AG04450 (cell line): ENCODE data around the gene NDUFS1. TPM values are rescaled to one million over a fixed set of nuclear protein-coding genes. Genes with fewer than 3 reads are reported as not detected.

Experiments used
- CTCF ChIA-PET: fragments of 300-600, 350-600 bp; formaldehyde crosslinking; extraction: SDS; loops from one replicate; lab custom pipeline; 2022; ENCODE audit warnings: antibody characterized with exemption, inconsistent platforms; lab: Charles Lee
- POLR2A ChIA-PET: fragments of 350-600 bp; formaldehyde crosslinking; extraction: SDS; loops from one replicate; lab custom pipeline; 2021; ENCODE audit warnings: antibody characterized with exemption, inconsistent platforms; lab: Yijun Ruan, JAX
- DNase-seq: peaks from one replicate; pipeline ENCODE4 v3.0.0-alpha.2; 2011; ENCODE audit warnings: low read depth, low spot score
- H3K27ac ChIP-seq: one replicate; pipeline ENCODE4 v1.5.1; 2012; ENCODE audit warnings: low read depth, low read length, control low read depth
- H3K27me3 ChIP-seq: one replicate; pipeline ENCODE4 v1.6.0; 2012; ENCODE audit warnings: low read length; ENCODE audit not compliant: control insufficient read depth, insufficient read depth
- H3K4me3 ChIP-seq: 2 replicates; pipeline ENCODE4 v1.5.1; 2011; ENCODE audit warnings: mild to moderate bottlenecking, low read depth, low read length, control low read depth
- H3K9me3 ChIP-seq: 2 replicates; pipeline ENCODE4 v1.5.1; 2012; ENCODE audit warnings: low read length; ENCODE audit not compliant: control insufficient read depth, insufficient read depth
- polyA plus RNA-seq: library from polyadenylated mRNA; depleted of rRNA; stranded (reverse); fragments of >200 nt; gene quantifications from 2 replicates; pipeline ENCODE4 v1.2.3, GENCODE V29; 2011; rRNA removed
- small RNA-seq: library from RNA; depleted of rRNA; stranded (forward); fragments of <200 nt; gene quantifications from one replicate; pipeline ENCODE3, GENCODE V24; 2012; ENCODE audit warnings: low read depth; ENCODE audit not compliant: insufficient read length
- TF ChIP-seq, protein P1 (sequence below): IDR thresholded peaks from 2 replicates; pipeline ENCODE4 v1.5.1; 2011; ENCODE audit warnings: low read depth, low read length, control low read depth, inconsistent platforms

The NDUFS1 gene
- polyA plus RNA-seq, 1 experiment: 129 TPM

DNA sequence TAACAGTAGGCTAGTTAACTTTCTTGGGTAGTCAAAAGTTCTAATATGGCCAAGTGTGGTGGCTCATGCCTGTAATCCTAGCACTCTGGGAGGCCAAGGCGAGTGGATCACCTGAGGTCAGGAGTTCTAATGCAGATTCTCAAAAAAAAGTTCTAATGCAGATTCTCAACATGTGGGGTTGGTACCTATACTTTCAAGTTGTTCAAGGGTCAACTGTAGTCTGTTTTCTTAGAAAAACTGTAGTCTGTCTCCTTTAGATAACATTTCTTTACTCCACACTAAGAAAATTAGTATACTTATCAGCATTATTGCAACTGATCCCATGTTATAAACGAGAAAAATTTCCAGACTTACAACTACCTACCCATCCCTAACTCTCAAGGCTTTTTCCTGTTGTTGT lies 89.8 kb downstream of the NDUFS1 start:
- POLR2A ChIA-PET: no interaction called here
- H3K9me3 ChIP-seq: no peaks in the 10 kb centered on the region
- no peaks in the 10 kb centered on the region for H3K27me3 ChIP-seq
- CTCF ChIA-PET: interaction anchor here (0.6 kb wide), 1 partner anchor 9 kb away, joined by 3 read pairs; no protein-coding TSS in a partner anchor
- TF ChIP-seq, protein P1, sequence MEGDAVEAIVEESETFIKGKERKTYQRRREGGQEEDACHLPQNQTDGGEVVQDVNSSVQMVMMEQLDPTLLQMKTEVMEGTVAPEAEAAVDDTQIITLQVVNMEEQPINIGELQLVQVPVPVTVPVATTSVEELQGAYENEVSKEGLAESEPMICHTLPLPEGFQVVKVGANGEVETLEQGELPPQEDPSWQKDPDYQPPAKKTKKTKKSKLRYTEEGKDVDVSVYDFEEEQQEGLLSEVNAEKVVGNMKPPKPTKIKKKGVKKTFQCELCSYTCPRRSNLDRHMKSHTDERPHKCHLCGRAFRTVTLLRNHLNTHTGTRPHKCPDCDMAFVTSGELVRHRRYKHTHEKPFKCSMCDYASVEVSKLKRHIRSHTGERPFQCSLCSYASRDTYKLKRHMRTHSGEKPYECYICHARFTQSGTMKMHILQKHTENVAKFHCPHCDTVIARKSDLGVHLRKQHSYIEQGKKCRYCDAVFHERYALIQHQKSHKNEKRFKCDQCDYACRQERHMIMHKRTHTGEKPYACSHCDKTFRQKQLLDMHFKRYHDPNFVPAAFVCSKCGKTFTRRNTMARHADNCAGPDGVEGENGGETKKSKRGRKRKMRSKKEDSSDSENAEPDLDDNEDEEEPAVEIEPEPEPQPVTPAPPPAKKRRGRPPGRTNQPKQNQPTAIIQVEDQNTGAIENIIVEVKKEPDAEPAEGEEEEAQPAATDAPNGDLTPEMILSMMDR: no peak
- no peak overlapping the region for H3K27ac ChIP-seq
- DNase-seq: no peak
- H3K4me3 ChIP-seq: no peak overlapping the region

- CTCF ChIA-PET: no interaction called here
- Histone ChIP-seq H3K27ac (no peak overlapping the region), H3K4me3 (no peak overlapping the region), H3K27me3 (no peaks in the 10 kb centered on the region), H3K9me3 (no peaks in the 10 kb centered on the region)
- no peak for DNase-seq
- TF ChIP-seq, protein P1: no peak
- POLR2A ChIA-PET: no interaction called here
Observed at GRCh38 chr2:206068207-206068606, 91.0 kb downstream of the NDUFS1 start.

Small RNA genes within 50 kb of the gene (small RNA-seq; reads per million reads assigned to genes)
- not detected for gene RF00134
- not detected for gene RF02271
- not detected for gene SNORA41
- not detected for gene SNORD51

Other genes starting within 250 kb of the NDUFS1 start
- 3.4 and 3.9 TPM in 2 replicates for gene INO80D, start 73.3 kb downstream of the NDUFS1 start, polyA plus RNA-seq
- gene EEF1B2, start 451 bp upstream of the NDUFS1 start, polyA plus RNA-seq: 891 and 1,211 TPM in 2 replicates
- gene ZDBF2, start 115.2 kb upstream of the NDUFS1 start, polyA plus RNA-seq: 4.5 and 8.1 TPM in 2 replicates